Activated CD4-positive, alpha-beta T cell treated with anti-CD3 and anti-CD28 coated beads, Interleukin-2, amount 10 ng/mL, durations not matched to agents 7 days and 5 days (primary cell): Measurements from ENCODE around the gene PHOX2A. TPM values are rescaled to one million over a fixed set of nuclear protein-coding genes. Genes with fewer than 3 reads are reported as not detected.
"Not testable (repeated sequence)": the region's sequence is repeated elsewhere in the genome, so short reads cannot be mapped to it uniquely, and the experiment has no call there.

ENCODE experiments used
- CTCF ChIA-PET: fragments of 350-600 bp; sonication (Branson Sonifier 250); formaldehyde crosslinking; loops from one replicate; lab custom pipeline; 2021; ENCODE audit warnings: antibody characterized with exemption; lab: Charles Lee
- POLR2A ChIA-PET: fragments of 350-600 bp; sonication (Branson Sonifier 250); formaldehyde crosslinking; loops from one replicate; lab custom pipeline; 2021; ENCODE audit warnings: antibody characterized with exemption; lab: Charles Lee
- DNase-seq: peaks from one replicate; pipeline ENCODE4 v3.0.0-alpha.2; 2020
- H3K27ac Mint-ChIP-seq: one replicate; pipeline ENCODE4 v1.8.0; 2021; ENCODE audit warnings: mild to moderate bottlenecking, moderate library complexity, mixed read lengths
- H3K27me3 Mint-ChIP-seq: one replicate; pipeline ENCODE4 v1.8.0; 2021; ENCODE audit warnings: mixed read lengths
- H3K36me3 Mint-ChIP-seq: one replicate; pipeline ENCODE4 v1.8.0; 2021; ENCODE audit warnings: low read depth, mixed read lengths
- H3K4me1 Mint-ChIP-seq: one replicate; pipeline ENCODE4 v1.8.0; 2021; ENCODE audit warnings: mixed read lengths
- H3K4me3 Mint-ChIP-seq: one replicate; pipeline ENCODE4 v1.8.0; 2021; ENCODE audit warnings: mild to moderate bottlenecking, moderate library complexity, mixed read lengths
- H3K9me3 Mint-ChIP-seq: one replicate; pipeline ENCODE4 v1.8.0; 2021; ENCODE audit warnings: mixed read lengths
- total RNA-seq, 2 experiments: library from RNA; stranded (reverse); gene quantifications; one replicate each; pipeline ENCODE4 v1.2.3, GENCODE V29; 2021

PHOX2A gene
- total RNA-seq, 2 experiments from 2014 or later, result not detected

DNA sequence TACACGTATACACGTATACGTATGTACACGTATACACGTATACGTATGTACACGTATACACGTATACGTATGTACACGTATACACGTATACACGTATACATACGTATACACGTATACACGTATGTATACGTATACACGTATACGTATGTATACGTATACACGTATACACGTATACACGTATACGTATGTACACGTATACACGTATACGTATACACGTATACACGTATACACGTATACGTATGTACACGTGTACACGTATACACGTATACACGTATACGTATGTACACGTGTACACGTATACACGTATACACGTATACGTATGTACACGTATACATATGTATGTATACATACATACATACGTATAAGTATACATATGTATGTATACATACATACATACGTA lies 42.5 kb downstream of the PHOX2A start:
- H3K36me3 Mint-ChIP-seq, DNase-seq, H3K9me3 Mint-ChIP-seq, H3K4me3 Mint-ChIP-seq, POLR2A ChIA-PET, H3K27me3 Mint-ChIP-seq, CTCF ChIA-PET, H3K27ac Mint-ChIP-seq: not testable (repeated sequence)
- H3K4me1 Mint-ChIP-seq, result peaks cover 11% of the 10 kb centered on the region

DNA sequence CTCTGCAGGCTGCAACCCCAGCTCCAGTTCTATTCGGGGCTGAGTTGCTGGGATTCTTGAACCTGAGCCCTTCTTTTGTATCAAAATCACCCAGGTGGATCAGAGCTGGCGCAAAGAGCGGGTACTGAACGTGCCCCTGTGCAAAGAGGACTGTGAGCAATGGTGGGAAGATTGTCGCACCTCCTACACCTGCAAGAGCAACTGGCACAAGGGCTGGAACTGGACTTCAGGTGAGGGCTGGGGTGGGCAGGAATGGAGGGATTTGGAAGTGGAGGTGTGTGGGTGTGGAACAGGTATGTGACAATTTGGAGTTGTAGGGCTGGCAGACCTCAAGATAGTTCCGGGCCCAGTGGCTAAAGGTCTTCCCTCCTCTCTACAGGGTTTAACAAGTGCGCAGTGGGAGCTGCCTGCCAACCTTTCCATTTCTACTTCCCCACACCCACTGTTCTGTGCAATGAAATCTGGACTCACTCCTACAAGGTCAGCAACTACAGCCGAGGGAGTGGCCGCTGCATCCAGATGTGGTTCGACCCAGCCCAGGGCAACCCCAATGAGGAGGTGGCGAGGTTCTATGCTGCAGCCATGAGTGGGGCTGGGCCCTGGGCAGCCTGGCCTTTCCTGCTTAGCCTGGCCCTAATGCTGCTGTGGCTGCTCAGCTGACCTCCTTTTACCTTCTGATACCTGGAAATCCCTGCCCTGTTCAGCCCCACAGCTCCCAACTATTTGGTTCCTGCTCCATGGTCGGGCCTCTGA lies 48.3 kb downstream of the PHOX2A start:
- H3K27me3 Mint-ChIP-seq, result no peaks in the 10 kb centered on the region
- ChIA-PET POLR2A (no interaction called here), CTCF (interaction anchor here (1.2 kb wide), 1 partner anchor 11 kb away, joined by 3 read pairs; no protein-coding TSS in a partner anchor)
- H3K9me3 Mint-ChIP-seq, result no peaks in the 10 kb centered on the region
- H3K27ac Mint-ChIP-seq, result no peak overlapping the region
- DNase-seq, result no peak
- no peaks in the 10 kb centered on the region for H3K4me1 Mint-ChIP-seq
- H3K4me3 Mint-ChIP-seq, result no peak overlapping the region
- H3K36me3 Mint-ChIP-seq, result no peaks in the 10 kb centered on the region

GRCh38 chr11:72191961-72192381 lies 52.0 kb downstream of the PHOX2A start, which contains the start of gene FOLR1:
TSS of gene FOLR1 (plus strand) at chr11:72192140. CDS start at chr11:72192174, 34 bp downstream.
- POLR2A ChIA-PET, result no interaction called here
- Mint-ChIP-seq H3K4me1 (no peaks in the 10 kb centered on the region), H3K36me3 (no peaks in the 10 kb centered on the region), H3K27me3 (no peaks in the 10 kb centered on the region), H3K4me3 (no peak within 1 kb of the TSS), H3K27ac (no peak within 1 kb of the TSS), H3K9me3 (no peaks in the 10 kb centered on the region)
- no peak for DNase-seq
- CTCF ChIA-PET, result no interaction called here

DNA sequence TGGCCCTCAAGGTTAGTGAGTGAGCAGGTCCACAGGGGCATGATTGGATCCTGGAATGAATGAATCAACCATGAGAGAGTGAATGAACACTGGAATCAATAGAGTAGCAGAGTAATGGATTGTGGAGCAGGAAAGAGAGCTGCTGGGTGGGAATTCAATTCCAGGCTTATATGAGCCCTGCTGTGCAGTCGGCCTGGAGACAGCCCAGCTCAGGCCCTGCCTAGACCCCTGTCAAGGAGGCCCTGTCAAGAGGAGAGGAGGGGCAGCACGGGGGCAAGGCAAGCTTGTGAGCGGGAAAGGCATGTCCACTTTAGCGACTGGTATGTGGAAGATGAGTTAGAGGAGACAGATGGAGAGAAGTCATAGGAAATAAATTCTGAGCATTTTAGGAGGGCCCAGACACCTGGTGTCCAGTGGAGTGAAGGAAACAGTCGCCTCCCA lies 53.3 kb downstream of the PHOX2A start:
- no peaks in the 10 kb centered on the region for H3K9me3 Mint-ChIP-seq
- ChIA-PET CTCF (interaction anchor here (0.7 kb wide), 1 partner anchor 228 kb away, joined by 3 read pairs; no protein-coding TSS in a partner anchor), POLR2A (no interaction called here)
- H3K4me1 Mint-ChIP-seq, result no peaks in the 10 kb centered on the region
- no peaks in the 10 kb centered on the region for H3K36me3 Mint-ChIP-seq
- H3K4me3 Mint-ChIP-seq, result no peak overlapping the region
- H3K27me3 Mint-ChIP-seq, result no peaks in the 10 kb centered on the region
- DNase-seq, result no peak
- H3K27ac Mint-ChIP-seq, result peak overlapping the region; percentile 46

DNA sequence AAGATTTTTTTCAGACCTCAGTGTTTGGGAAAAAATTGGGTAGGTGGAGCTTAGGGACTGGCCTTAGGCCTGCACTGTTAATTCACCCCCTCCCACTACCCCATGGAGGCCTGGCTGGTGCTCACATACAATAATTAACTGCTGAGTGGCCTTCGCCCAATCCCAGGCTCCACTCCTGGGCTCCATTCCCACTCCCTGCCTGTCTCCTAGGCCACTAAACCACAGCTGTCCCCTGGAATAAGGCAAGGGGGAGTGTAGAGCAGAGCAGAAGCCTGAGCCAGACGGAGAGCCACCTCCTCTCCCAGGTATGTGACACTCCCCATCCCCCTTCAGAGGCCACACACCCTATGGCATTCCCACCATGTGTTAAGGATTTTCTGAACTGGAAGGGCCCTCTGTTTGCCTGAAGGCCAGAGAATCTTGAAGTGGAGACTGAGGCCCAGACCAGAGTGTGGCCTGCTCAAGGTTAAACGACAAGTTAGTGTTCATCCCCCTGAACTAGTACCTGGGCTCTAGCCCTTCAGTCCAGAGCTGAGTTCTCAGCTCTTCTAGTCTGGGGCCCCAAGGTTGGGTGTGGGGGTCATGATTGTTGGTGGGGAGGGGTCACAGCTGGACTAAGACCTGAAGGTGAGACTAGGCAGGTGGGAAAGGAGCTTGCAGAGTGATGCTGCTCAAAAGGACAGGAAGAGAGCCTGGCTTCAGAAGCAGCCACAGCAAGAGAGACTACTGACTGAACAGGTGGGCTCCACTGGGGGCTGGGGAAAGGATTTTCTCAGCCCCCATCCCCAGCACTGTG lies 54.3 kb downstream of the PHOX2A start:
- no peak for DNase-seq
- ChIA-PET CTCF (interaction anchor here (0.6 to 1.6 kb wide), 2 partner anchors 40 to 168 kb away, joined by 3 read pairs; no protein-coding TSS in a partner anchor), POLR2A (interaction anchor here (0.7 kb wide), 1 partner anchor 15 kb away, joined by 3 read pairs; no protein-coding TSS in a partner anchor)

More for the DNA sequence above, 54.3 kb downstream of the PHOX2A start:
- H3K27me3 Mint-ChIP-seq, result no peaks in the 10 kb centered on the region
- no peaks in the 10 kb centered on the region for H3K9me3 Mint-ChIP-seq
- no peaks in the 10 kb centered on the region for H3K36me3 Mint-ChIP-seq
- H3K27ac Mint-ChIP-seq, result no peak overlapping the region
- no peak overlapping the region for H3K4me3 Mint-ChIP-seq
- no peaks in the 10 kb centered on the region for H3K4me1 Mint-ChIP-seq

Other genes starting within 250 kb of the PHOX2A start
- gene IL18BP, start 245.3 kb downstream of the PHOX2A start, total RNA-seq, result 10 to 100 TPM; 15.3 to 16.5 TPM
- 100 to 1,000 TPM; 217 to 227 TPM for gene NUMA1, start 163.6 kb downstream of the PHOX2A start, total RNA-seq
- gene LRRC51, start 163.3 kb downstream of the PHOX2A start, total RNA-seq, result 1 to 10 TPM; 9.3 to 9.5 TPM
- gene LAMTOR1, start 140.9 kb downstream of the PHOX2A start, total RNA-seq, result 10 to 100 TPM; 68.1 to 70.4 TPM
- gene TOMT, start 138.3 kb downstream of the PHOX2A start, total RNA-seq, result not detected
- gene ANAPC15, start 131.5 kb downstream of the PHOX2A start, total RNA-seq, result 10 to 100 TPM; 74.5 to 79.6 TPM
- not detected for gene FOLR3, start 108.5 kb downstream of the PHOX2A start, total RNA-seq
- not detected for gene FOLR1, start 52.0 kb downstream of the PHOX2A start, total RNA-seq
- gene FOLR2, start 27.4 kb downstream of the PHOX2A start, total RNA-seq, result not detected
- 100 to 1,000 TPM; 112 to 122 TPM for gene INPPL1, start 19.4 kb downstream of the PHOX2A start, total RNA-seq
- gene CLPB, start 190.4 kb upstream of the PHOX2A start, total RNA-seq, result 10 to 100 TPM; 19.9 to 21.0 TPM